ENCODE results near the gene GFM1.
"Not testable (repeated sequence)": the region's sequence is repeated elsewhere in the genome, so short reads cannot be mapped to it uniquely, and the experiment has no call there.

GFM1 gene

GRCh38 chr3:158683230-158683962 lies 39.1 kb downstream of the GFM1 start:
- H3K4me1 ChIP-seq (ENCODE audit: control insufficient read depth in 2 of 2, insufficient read depth in 1 of 2, low read depth in 1 of 2, low read length in 2 of 2): no peaks in the 10 kb centered on the region

GRCh38 chr3:158685159-158685558 lies 40.8 kb downstream of the GFM1 start:
- Histone ChIP-seq H3K36me3 (replicated peaks in 1 of 2; ENCODE audit: control insufficient read depth in 2 of 2, insufficient read depth in 2 of 2, low read length in 2 of 2) (peaks cover 0 to 41% of the 10 kb centered on the region in 2 donors), H4K8ac (ENCODE audit: low read depth, low read length) (no peak overlapping the region), H4K91ac (ENCODE audit: low read depth, low read length, poor library complexity) (no peak overlapping the region), H3K9me3 (replicated peaks in 1 of 2; ENCODE audit: control insufficient read depth in 2 of 2, insufficient read depth in 1 of 2, low read depth in 1 of 2, low read length in 2 of 2) (no peaks in the 10 kb centered on the region), H2BK15ac (ENCODE audit: low read length) (no peak overlapping the region), H3K23ac (ENCODE audit: low read depth, low read length, poor library complexity) (no peak overlapping the region), H3K27ac (replicated peaks; ENCODE audit: low read length) (no peak overlapping the region), H2AFZ (ENCODE audit: low read length) (no peak overlapping the region), H3K79me1 (ENCODE audit: low read depth, low read length) (no peaks in the 10 kb centered on the region), H2BK5ac (ENCODE audit: low read length) (no peak overlapping the region), H3K4me1 (ENCODE audit: control insufficient read depth in 2 of 2, insufficient read depth in 1 of 2, low read depth in 1 of 2, low read length in 2 of 2) (no peaks in the 10 kb centered on the region), H2BK120ac (ENCODE audit: low read depth, low read length) (no peak overlapping the region), H3K27me3 (ENCODE audit: control insufficient read depth in 3 of 3, insufficient read depth in 3 of 3, low read depth in 1 of 3, low read length in 3 of 3) (no peaks in the 10 kb centered on the region), H2BK12ac (ENCODE audit: low read length) (no peak overlapping the region), H3K4me3 (ENCODE audit: low read length in 2 of 2) (no peak overlapping the region), H3K18ac (ENCODE audit: low read length) (no peak overlapping the region), H3K14ac (ENCODE audit: low read length) (no peak overlapping the region), H2AK5ac (ENCODE audit: low read depth, low read length) (no peak overlapping the region), H3K9ac (ENCODE audit: low read depth, low read length, poor library complexity) (no peak overlapping the region), H3K4me2 (ENCODE audit: insufficient read depth, low read length, poor library complexity, severe bottlenecking) (no peak overlapping the region), H3K4ac (ENCODE audit: low read length) (no peak overlapping the region)
- DNase-seq (ENCODE audit: low spot score): no peak
- WGBS, 2 donors (ENCODE audit: extremely low coverage in 2 of 2, insufficient read length in 2 of 2, insufficient replicate concordance in 1 of 2): no CpG with 5 or more reads among the region's 2 CpGs

More at GRCh38 chr3:158683230-158683962, 39.1 kb downstream of the GFM1 start:
- DNase-seq (ENCODE audit: low spot score): no peak
- no peak overlapping the region for H4K91ac ChIP-seq (ENCODE audit: low read depth, low read length, poor library complexity)
- H3K27ac ChIP-seq (replicated peaks; ENCODE audit: low read length): no peak overlapping the region
- H2AK5ac ChIP-seq (ENCODE audit: low read depth, low read length): no peak overlapping the region
- no peak overlapping the region for H2BK12ac ChIP-seq (ENCODE audit: low read length)
- peaks cover 0 to 43% of the 10 kb centered on the region in 2 donors for H3K36me3 ChIP-seq (replicated peaks in 1 of 2; ENCODE audit: control insufficient read depth in 2 of 2, insufficient read depth in 2 of 2, low read length in 2 of 2)
- no peak overlapping the region for H2BK5ac ChIP-seq (ENCODE audit: low read length)
- no peak overlapping the region for H2AFZ ChIP-seq (ENCODE audit: low read length)
- H4K8ac ChIP-seq (ENCODE audit: low read depth, low read length): no peak overlapping the region
- no peak overlapping the region for H3K4me3 ChIP-seq (ENCODE audit: low read length in 2 of 2)
- H3K23ac ChIP-seq (ENCODE audit: low read depth, low read length, poor library complexity): no peak overlapping the region
- no CpG with 5 or more reads among the region's 5 CpGs for WGBS, 2 donors (ENCODE audit: extremely low coverage in 2 of 2, insufficient read length in 2 of 2, insufficient replicate concordance in 1 of 2)
- no peak overlapping the region for H2BK120ac ChIP-seq (ENCODE audit: low read depth, low read length)
- H3K18ac ChIP-seq (ENCODE audit: low read length): no peak overlapping the region
- H3K9me3 ChIP-seq (replicated peaks in 1 of 2; ENCODE audit: control insufficient read depth in 2 of 2, insufficient read depth in 1 of 2, low read depth in 1 of 2, low read length in 2 of 2): no peaks in the 10 kb centered on the region
- H3K4me2 ChIP-seq (ENCODE audit: insufficient read depth, low read length, poor library complexity, severe bottlenecking): no peak overlapping the region
- H3K14ac ChIP-seq (ENCODE audit: low read length): no peak overlapping the region
- H3K79me1 ChIP-seq (ENCODE audit: low read depth, low read length): no peaks in the 10 kb centered on the region
- no peak overlapping the region for H3K4ac ChIP-seq (ENCODE audit: low read length)
- H2BK15ac ChIP-seq (ENCODE audit: low read length): no peak overlapping the region
- no peaks in the 10 kb centered on the region for H3K27me3 ChIP-seq (ENCODE audit: control insufficient read depth in 3 of 3, insufficient read depth in 3 of 3, low read depth in 1 of 3, low read length in 3 of 3)
- H3K9ac ChIP-seq (ENCODE audit: low read depth, low read length, poor library complexity): no peak overlapping the region

- H3K27me3 ChIP-seq (ENCODE audit: control insufficient read depth in 3 of 3, insufficient read depth in 3 of 3, low read depth in 1 of 3, low read length in 3 of 3); H3K14ac ChIP-seq (ENCODE audit: low read length); H4K91ac ChIP-seq (ENCODE audit: low read depth, low read length, poor library complexity); H4K8ac ChIP-seq (ENCODE audit: low read depth, low read length); H2BK15ac ChIP-seq (ENCODE audit: low read length); H2BK5ac ChIP-seq (ENCODE audit: low read length); H3K9ac ChIP-seq (ENCODE audit: low read depth, low read length, poor library complexity); H2BK12ac ChIP-seq (ENCODE audit: low read length); H3K4me1 ChIP-seq (ENCODE audit: control insufficient read depth in 2 of 2, insufficient read depth in 1 of 2, low read depth in 1 of 2, low read length in 2 of 2); DNase-seq (ENCODE audit: low spot score); H3K4me2 ChIP-seq (ENCODE audit: insufficient read depth, low read length, poor library complexity, severe bottlenecking); H3K27ac ChIP-seq (replicated peaks; ENCODE audit: low read length); H2AK5ac ChIP-seq (ENCODE audit: low read depth, low read length); H3K18ac ChIP-seq (ENCODE audit: low read length); H3K4ac ChIP-seq (ENCODE audit: low read length); H3K4me3 ChIP-seq (ENCODE audit: low read length in 2 of 2); H2AFZ ChIP-seq (ENCODE audit: low read length); H3K9me3 ChIP-seq (replicated peaks in 1 of 2; ENCODE audit: control insufficient read depth in 2 of 2, insufficient read depth in 1 of 2, low read depth in 1 of 2, low read length in 2 of 2); H2BK120ac ChIP-seq (ENCODE audit: low read depth, low read length); H3K23ac ChIP-seq (ENCODE audit: low read depth, low read length, poor library complexity); H3K79me1 ChIP-seq (ENCODE audit: low read depth, low read length): not testable (repeated sequence)
- peaks cover 0 to 50% of the 10 kb centered on the region in 2 donors for H3K36me3 ChIP-seq (replicated peaks in 1 of 2; ENCODE audit: control insufficient read depth in 2 of 2, insufficient read depth in 2 of 2, low read length in 2 of 2)
- WGBS, 2 donors (ENCODE audit: extremely low coverage in 2 of 2, insufficient read length in 2 of 2, insufficient replicate concordance in 1 of 2): no CpG with 5 or more reads among the region's 3 CpGs
These were observed 49.6 kb downstream of the GFM1 start for GRCh38 chr3:158693866-158694456.

- H3K27ac ChIP-seq (replicated peaks; ENCODE audit: low read length): no peak overlapping the region
- no peak overlapping the region for H3K9ac ChIP-seq (ENCODE audit: low read depth, low read length, poor library complexity)
- no CpG with 5 or more reads among the region's 2 CpGs for WGBS, 2 donors (ENCODE audit: extremely low coverage in 2 of 2, insufficient read length in 2 of 2, insufficient replicate concordance in 1 of 2)
- no peak overlapping the region for H2BK15ac ChIP-seq (ENCODE audit: low read length)
- H4K91ac ChIP-seq (ENCODE audit: low read depth, low read length, poor library complexity): no peak overlapping the region
- peaks cover 0 to 31% of the 10 kb centered on the region in 2 donors for H3K36me3 ChIP-seq (replicated peaks in 1 of 2; ENCODE audit: control insufficient read depth in 2 of 2, insufficient read depth in 2 of 2, low read length in 2 of 2)
- H3K23ac ChIP-seq (ENCODE audit: low read depth, low read length, poor library complexity): no peak overlapping the region
- H2BK5ac ChIP-seq (ENCODE audit: low read length): no peak overlapping the region
- no peak overlapping the region for H2BK120ac ChIP-seq (ENCODE audit: low read depth, low read length)
- no peak overlapping the region for H3K4me2 ChIP-seq (ENCODE audit: insufficient read depth, low read length, poor library complexity, severe bottlenecking)
- H3K4me1 ChIP-seq (ENCODE audit: control insufficient read depth in 2 of 2, insufficient read depth in 1 of 2, low read depth in 1 of 2, low read length in 2 of 2): no peaks in the 10 kb centered on the region
- H3K14ac ChIP-seq (ENCODE audit: low read length): no peak overlapping the region
- DNase-seq (ENCODE audit: low spot score): no peak
- no peaks in the 10 kb centered on the region for H3K9me3 ChIP-seq (replicated peaks in 1 of 2; ENCODE audit: control insufficient read depth in 2 of 2, insufficient read depth in 1 of 2, low read depth in 1 of 2, low read length in 2 of 2)
- H3K4me3 ChIP-seq (ENCODE audit: low read length in 2 of 2): no peak overlapping the region
- H3K27me3 ChIP-seq (ENCODE audit: control insufficient read depth in 3 of 3, insufficient read depth in 3 of 3, low read depth in 1 of 3, low read length in 3 of 3): no peaks in the 10 kb centered on the region
- no peak overlapping the region for H4K8ac ChIP-seq (ENCODE audit: low read depth, low read length)
- H2BK12ac ChIP-seq (ENCODE audit: low read length): no peak overlapping the region
- H3K4ac ChIP-seq (ENCODE audit: low read length): no peak overlapping the region
- no peak overlapping the region for H3K18ac ChIP-seq (ENCODE audit: low read length)
- no peak overlapping the region for H2AFZ ChIP-seq (ENCODE audit: low read length)
- no peaks in the 10 kb centered on the region for H3K79me1 ChIP-seq (ENCODE audit: low read depth, low read length)
- H2AK5ac ChIP-seq (ENCODE audit: low read depth, low read length): no peak overlapping the region
These were observed 52.3 kb downstream of the GFM1 start for GRCh38 chr3:158696618-158697017.

Measured in neuronal stem cell (in vitro differentiated cells).